Right forelimb (tissue), 1 donor: ENCODE measurements around the gene TCF12.
A peak's percentile ranks its signal among the peaks of the same experiment; 100 is the strongest.

Source experiments
- DNase-seq: peaks from one replicate; pipeline ENCODE4 v3.0.0-alpha.2; 2018

TCF12 gene

DNA sequence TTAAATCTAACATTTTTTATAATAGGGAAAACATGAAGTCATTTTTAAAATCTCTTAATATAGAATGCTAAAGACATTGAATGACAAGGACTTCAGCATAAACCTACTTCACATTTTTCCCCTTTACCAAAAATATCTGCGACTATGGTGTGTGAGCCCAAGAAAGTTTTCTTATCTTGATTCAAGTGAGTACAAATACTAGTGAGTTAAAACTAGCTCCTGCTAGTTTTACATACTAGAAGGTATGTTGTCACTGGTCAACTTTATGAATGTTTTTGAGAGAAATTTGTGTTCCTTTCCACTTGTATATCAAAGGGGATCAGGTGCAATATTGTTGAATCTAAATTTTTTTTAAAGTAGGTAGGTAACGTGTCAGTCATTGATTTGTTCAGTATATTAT is 305.4 kb downstream of the TCF12 start:
- DNase-seq = no peak

- DNase-seq = no peak
These were observed 306.2 kb downstream of the TCF12 start for GRCh38 chr15:57224664-57225063.

DNA sequence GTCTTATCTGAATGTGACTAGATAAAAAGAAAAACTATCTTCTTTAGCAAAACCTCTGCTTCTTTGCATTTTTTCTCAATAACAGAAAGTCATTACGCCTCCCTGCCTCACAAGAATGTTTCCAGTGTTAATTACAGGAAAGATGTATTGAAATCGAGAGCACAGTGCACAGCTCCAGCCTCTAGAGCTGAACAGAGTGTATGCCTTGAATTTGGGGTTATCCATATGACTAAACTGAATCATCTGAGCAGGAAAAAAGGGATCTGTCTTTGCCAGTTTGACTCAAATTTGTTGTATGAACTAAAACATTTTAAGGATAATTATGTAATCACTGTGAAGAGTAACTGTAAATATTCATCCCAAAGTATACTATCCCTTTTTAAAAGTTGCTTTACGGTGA is 308.7 kb downstream of the TCF12 start:
- DNase-seq = no peak

DNA sequence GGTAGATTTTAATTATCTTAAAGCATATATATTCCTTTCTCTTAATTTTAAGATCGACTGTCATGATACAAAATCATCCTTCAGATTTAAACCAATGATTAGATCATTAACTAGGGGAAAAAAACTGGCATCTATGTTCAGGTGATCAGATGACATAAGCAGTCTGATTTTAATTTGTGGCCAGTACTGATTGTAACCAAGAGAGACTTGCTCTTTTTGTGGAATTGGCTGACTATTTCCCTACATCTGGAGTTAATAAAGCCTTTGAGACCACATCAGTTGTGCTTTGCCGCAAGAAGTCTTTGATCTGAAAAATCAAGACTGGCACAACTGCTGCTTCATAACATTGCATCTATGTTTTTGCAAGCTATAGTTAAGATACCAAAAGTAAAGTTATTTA is 309.5 kb downstream of the TCF12 start:
- DNase-seq = no peak

DNA sequence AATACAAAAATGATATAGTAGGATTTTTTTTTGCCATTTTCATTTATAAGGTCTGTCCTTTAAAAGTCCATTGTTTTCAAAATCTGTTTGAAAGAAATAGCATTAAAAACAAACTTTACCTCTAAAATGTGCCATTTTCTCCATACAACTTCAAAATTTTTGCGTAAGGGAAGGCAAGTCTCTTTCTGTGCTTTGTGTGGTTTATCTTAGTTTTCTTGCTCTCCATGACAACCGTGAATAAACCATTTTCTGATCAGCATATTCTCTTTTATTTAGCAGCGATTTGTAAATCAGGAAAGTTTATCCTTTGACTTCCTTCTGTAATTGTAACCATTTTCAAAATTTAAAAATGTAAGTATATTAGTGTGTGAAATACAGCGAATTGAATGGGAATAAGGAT is 310.0 kb downstream of the TCF12 start:
- no peak for DNase-seq

DNA sequence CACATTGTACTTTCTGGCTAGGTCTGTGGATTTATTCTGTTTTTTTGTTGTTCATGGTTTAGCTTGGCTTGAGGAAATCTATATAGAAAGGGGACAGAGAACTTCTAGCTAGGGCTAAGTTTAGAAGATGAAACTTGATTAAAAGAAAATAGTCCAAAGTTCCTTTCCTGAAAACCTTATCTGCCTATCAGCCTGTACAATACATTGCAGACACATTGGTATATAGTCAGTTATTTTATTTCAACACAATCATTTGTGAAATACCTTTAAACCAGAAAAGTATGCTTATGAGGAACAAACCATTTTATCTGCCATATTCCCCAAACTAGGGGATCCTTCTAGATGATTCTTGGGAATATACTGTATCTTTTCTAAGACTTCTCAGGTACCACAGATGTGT is 310.6 kb downstream of the TCF12 start:
- no peak for DNase-seq

GRCh38 chr15:57231559-57231958 is 313.1 kb downstream of the TCF12 start:
- no peak for DNase-seq

DNA sequence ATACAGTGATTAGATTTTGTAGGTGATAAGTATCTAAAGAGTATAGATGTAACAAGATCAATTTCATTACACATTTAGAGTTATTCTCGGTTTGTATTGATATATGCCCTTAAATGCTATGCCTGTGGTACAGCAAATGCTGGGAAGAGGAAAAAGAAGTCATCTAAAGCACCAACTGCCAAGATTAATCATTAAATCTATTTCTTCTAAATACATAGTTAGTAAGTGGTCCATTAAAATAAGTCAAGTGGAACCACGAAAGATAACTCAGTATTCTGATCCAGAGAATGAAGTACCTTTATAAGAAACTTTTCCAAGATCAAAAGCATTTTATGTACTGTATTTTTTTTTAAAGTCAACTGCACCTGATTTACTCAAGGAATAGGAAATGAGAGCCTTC is 315.7 kb downstream of the TCF12 start:
- DNase-seq = no peak

DNA sequence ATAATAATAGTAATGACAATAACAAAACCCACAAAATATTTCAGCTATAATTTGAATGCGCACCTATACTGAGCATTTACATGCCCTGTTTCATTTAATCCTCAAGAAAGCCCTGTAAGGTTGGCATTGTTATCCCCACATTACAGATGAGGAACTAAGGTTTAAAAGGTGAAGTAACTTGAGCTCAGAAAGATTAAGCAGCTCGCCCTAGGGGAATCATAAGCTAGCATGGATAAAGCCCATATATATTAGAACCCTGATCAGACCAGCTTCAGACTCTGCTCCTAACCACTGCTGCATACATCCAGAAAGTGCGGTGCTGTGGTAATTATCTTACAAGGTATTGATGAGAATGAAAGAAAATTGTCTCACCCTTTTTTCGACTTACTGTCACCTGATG is 316.7 kb downstream of the TCF12 start:
- DNase-seq = no peak

DNA sequence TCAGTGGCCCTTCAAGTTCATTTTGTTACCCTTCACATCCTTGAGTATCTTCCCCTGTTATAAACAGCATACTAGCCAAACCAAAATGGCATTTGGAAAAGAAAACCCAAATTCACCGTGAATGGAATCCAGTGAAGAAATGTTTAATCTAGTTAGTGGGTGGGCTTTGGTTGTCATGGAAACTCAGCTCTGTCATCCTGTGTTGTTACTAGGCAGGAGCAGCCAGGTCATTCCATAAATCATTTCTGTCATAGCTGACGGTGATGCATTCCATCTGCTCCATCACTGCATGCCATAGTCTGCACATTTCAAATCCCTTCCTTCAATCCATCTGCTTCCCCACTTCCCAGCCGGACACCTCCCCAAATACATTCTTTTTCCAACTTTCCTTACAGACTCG is 317.4 kb downstream of the TCF12 start:
- DNase-seq = peak; percentile 53

DNA sequence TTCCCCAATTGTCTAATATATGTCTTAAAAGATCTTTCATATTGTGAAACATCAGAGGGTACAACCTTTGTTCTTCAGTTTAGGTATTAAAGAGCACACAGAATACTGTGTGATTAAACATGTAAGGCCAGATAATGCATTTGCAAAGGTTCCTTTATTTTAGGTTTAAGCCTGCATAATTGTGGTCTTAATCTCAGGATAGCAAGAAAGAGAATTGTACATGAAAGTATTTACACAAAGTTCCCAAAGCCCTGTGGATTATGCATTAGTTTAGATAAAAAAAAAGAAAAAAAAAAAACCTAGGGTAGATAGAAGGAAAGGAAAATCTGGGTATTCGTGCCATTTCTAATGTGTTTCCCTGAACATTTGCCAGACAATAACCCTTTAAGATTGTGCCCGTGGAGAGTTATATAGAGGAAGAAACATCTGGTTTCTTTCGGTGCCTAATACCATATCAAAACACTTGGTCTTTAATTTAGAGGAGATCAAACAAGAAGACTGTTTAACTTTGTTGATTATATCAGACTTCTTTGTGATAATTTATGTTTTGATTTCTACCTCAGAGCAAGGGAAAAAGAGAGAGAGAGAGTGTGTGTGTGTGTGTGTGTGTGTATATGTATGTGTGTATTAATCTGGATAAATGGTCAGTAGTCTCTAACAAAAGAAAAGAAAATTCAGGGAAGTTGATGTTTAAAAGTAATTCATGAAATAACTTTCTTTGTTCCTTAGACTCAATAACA is 318.3 kb downstream of the TCF12 start:
- no peak for DNase-seq

DNA sequence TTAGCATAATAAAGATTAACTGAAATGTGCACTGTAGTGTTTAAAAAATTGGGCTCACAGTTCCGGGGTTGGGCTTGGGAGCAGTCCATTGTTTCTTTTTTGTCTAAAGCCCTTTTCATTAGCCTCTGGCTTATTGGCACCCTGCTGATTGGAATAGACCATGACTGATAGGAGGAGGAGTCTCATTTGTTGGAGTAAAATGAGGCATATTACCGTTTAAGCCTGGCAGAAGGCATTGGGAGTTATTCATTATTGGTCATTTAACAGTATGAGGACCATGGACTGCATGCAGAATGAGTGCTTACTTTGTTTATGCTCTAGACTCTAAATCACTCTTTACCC is 318.8 kb downstream of the TCF12 start:
- no peak for DNase-seq

DNA sequence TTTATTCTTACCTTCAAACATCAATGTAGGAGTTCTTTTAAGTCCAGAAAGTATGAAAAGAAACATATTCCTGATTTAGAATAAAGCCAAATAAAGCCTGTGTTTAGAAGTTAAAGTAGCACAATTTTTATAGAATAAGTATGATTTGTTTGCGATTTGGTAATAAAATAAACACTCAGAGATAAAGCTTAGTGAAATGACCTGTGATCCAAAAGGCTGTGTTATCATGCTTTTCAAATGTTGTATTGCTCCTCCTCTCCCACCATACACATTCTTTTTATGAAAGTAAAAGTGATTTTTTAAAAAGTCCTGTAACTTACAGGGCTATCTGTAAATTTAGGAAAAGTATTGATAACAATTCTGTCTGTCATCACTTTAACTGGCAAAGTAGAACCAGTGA is 319.2 kb downstream of the TCF12 start:
- no peak for DNase-seq

DNA sequence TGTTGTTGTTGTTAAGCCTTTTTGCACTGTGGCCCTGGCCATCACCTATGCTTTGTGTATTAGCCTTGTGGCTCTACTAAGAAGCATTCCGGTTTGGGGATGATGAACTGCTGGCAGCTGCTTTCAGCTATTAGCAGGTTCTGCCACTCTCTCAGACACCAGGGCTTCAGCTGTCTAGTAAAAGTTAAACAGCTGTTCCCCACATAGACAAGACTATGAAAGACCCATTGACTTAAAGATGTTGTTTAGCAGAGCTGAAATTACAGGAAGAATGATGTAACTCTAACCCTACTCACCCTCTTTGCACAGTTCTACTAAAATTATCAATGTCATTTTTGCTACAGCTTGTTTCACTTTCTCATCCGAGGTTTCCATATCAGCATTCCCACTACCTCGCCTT is 326.7 kb downstream of the TCF12 start:
- DNase-seq = no peak

GRCh38 chr15:57245714-57246113 is 327.3 kb downstream of the TCF12 start:
- DNase-seq = no peak

GRCh38 chr15:57248074-57248473 is 329.6 kb downstream of the TCF12 start:
- DNase-seq = no peak

DNA sequence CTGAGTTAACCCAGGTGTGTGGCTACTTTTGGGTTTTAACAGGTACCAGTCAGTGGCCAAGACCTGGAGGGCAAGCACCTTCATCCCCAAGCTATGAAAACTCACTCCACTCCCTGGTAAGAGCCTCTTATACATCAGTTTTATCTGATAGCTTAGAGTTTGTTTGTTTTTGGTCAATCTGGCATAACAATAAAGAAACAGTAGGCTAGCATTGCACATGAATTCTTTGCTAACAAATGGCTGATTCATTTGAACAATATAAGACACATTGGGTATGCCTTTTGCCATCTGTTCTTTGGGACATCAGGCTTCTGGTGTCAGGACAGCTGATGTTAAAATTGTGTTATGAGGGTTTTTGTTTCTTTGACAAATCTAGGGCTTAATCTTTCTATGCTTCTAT is 332.9 kb downstream of the TCF12 start:
- no peak for DNase-seq

- DNase-seq = no peak
These were observed 333.5 kb downstream of the TCF12 start for GRCh38 chr15:57251941-57252340.

- DNase-seq = no peak
These were observed 334.6 kb downstream of the TCF12 start for GRCh38 chr15:57253082-57253481.

- DNase-seq = no peak
These were observed 335.1 kb downstream of the TCF12 start for GRCh38 chr15:57253500-57253899.

DNA sequence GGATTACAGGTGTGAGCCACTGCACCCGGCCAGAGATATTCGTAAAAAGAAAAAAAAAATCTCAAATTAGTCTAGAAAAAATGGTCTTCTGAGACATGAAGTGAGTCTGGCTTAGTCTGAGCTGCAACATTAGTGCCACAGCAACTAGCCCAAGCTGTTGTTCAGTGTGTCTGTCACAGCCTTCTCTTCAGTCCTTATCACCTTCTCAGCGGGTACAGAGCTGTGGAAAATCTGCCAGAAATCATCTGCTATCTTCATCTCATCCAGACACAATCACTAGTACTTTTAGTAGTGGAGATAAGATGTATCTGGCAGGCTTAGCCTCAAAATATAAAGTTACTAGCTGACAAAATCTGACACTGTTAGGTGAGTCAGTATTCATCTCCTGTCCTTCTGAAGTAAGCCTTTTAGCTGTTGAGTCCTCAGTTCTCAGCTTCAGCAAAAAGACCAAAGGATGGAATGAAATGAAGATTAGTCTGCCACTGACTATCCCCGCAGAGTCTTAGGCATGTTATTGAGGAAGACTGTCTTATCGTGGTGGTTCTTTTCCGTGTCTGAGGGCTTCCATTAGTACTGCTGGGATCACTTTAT is 337.4 kb downstream of the TCF12 start:
- no peak for DNase-seq

DNA sequence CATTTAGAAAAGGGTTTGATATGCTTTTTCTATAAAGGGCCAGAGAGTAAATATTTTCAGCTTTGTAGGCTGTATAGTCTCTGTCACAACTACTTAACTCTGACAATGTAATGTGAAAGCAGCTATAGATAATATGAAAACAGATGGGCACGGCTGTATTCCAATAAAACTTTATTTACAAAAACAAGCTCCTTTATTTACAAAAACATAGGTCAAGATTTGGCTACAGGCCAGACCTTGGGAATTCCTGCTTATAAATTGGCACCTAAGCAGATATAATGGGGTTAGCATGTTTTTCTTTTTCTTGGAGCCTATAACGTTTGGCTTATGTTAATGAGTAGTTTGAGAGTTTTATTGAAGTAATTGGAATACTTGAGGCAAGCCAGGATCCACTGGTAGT is 338.5 kb downstream of the TCF12 start:
- no peak for DNase-seq

DNA sequence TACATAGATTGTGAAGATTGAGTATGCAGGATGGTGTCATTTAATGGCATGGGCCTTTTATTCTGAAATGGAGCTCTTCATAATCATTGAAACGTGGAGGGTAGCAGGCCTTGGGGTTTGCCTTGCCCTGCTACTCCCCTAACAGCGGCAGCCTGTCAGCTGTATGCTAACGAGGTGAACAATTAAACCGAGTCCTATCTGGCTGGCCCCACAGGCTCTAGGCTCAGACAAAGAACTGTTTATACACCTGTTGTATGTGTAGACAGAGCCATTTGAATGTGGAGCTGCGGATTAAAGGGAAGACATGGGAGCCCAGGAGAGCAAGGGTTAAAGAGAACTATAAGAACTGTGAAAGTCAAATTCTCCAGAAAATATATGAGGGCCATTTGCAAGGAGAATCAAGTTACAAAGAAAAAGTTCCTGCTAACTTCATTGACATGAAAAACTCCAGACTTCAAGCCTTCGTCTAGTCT is 341.2 kb downstream of the TCF12 start:
- no peak for DNase-seq

DNA sequence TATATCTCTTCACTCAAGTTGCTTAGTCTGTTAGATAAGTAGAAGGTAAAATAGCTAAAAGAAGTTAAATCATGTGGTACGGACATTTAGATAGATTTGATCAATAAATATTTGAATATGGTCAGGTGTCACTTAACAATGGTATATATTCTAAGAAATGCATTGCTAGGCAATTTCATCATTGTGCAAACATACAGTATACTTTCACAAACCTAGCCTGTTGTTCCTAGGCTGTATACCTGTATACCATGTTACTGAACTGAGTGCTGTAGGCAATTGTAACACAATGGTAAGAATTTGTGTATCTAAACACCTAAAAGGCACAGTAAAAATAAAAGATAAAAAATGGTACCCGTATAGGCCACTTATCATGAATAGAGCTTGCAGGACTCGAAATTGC is 345.1 kb downstream of the TCF12 start:
- DNase-seq = no peak

GRCh38 chr15:57272771-57273357 is 354.4 kb downstream of the TCF12 start:
- no peak for DNase-seq
